H9 (cell line): Measurements from ENCODE around the gene ENG. TPM values are rescaled to one million over a fixed set of nuclear protein-coding genes. Genes with fewer than 3 reads are reported as not detected.

Experiments
- DNase-seq: peaks from one replicate; pipeline ENCODE4 v3.0.0-alpha.2; 2017
- H2AFZ ChIP-seq: one replicate; pipeline ENCODE4 v1.6.1; 2013; ENCODE audit warnings: mild to moderate bottlenecking, low read length, control low read depth, moderate library complexity
- H2AK5ac ChIP-seq: 2 replicates; pipeline ENCODE4 v1.6.1; 2013; ENCODE audit warnings: low read length, control low read depth, mixed read lengths; ENCODE audit not compliant: insufficient read length
- H2BK120ac ChIP-seq: one replicate; pipeline ENCODE4 v1.6.1; 2013; ENCODE audit warnings: low read depth, mild to moderate bottlenecking, low read length, control low read depth, inconsistent platforms; ENCODE audit not compliant: poor library complexity, severe bottlenecking
- H2BK12ac ChIP-seq: 2 replicates; pipeline ENCODE4 v1.6.1; 2013; ENCODE audit warnings: low read length, control low read depth, mixed read lengths, low read depth; ENCODE audit not compliant: insufficient read length
- H2BK15ac ChIP-seq: 2 replicates; pipeline ENCODE4 v1.6.1; 2013; ENCODE audit warnings: low read depth, low read length, control low read depth
- H2BK20ac ChIP-seq: one replicate; pipeline ENCODE4 v1.6.1; 2013; ENCODE audit warnings: low read depth, mild to moderate bottlenecking, low read length, control low read depth, inconsistent platforms; ENCODE audit not compliant: poor library complexity, severe bottlenecking
- H2BK5ac ChIP-seq: 2 replicates; pipeline ENCODE4 v1.6.1; 2013; ENCODE audit warnings: low read length, control low read depth, mixed read lengths; ENCODE audit not compliant: insufficient read length
- H3K14ac ChIP-seq: 2 replicates; pipeline ENCODE4 v1.6.1; 2013; ENCODE audit warnings: low read length, control low read depth; ENCODE audit not compliant: insufficient read depth
- H3K18ac ChIP-seq: 2 replicates; pipeline ENCODE4 v1.6.1; 2013; ENCODE audit warnings: low read depth, mild to moderate bottlenecking, mixed read lengths, low read length, control low read depth; ENCODE audit not compliant: insufficient read length
- H3K23ac ChIP-seq: 2 replicates; pipeline ENCODE4 v1.6.1; 2013; ENCODE audit warnings: low read length, control low read depth, mixed read lengths, low read depth; ENCODE audit not compliant: insufficient read length
- H3K23me2 ChIP-seq: 2 replicates; pipeline ENCODE4 v1.6.1; 2013; ENCODE audit warnings: low read depth, mild to moderate bottlenecking, mixed read lengths, low read length, control low read depth; ENCODE audit not compliant: insufficient read length, poor library complexity, severe bottlenecking
- H3K27ac ChIP-seq: 2 replicates; pipeline ENCODE4 v1.5.1; 2013; ENCODE audit warnings: low read length, control low read depth, mixed read lengths, low read depth; ENCODE audit not compliant: insufficient read length
- H3K27me3 ChIP-seq: 2 replicates; pipeline ENCODE4 v1.6.1; 2013; ENCODE audit warnings: low read length, control low read depth, inconsistent platforms; ENCODE audit not compliant: insufficient read depth
- H3K4ac ChIP-seq: 2 replicates; pipeline ENCODE4 v1.6.1; 2013; ENCODE audit warnings: low read depth, mild to moderate bottlenecking, control low read depth, inconsistent platforms, low read length, moderate library complexity
- H3K4me1 ChIP-seq: 2 replicates; pipeline ENCODE4 v1.6.1; 2013; ENCODE audit warnings: low read length, control low read depth, inconsistent platforms; ENCODE audit not compliant: insufficient read depth
- H3K4me2 ChIP-seq: 2 replicates; pipeline ENCODE4 v1.6.1; 2013; ENCODE audit warnings: low read length, control low read depth, mixed read lengths; ENCODE audit not compliant: insufficient read length, insufficient read depth
- H3K56ac ChIP-seq: 2 replicates; pipeline ENCODE4 v1.6.1; 2013; ENCODE audit warnings: low read depth, mild to moderate bottlenecking, mixed read lengths, low read length, control low read depth; ENCODE audit not compliant: insufficient read length
- H3K79me1 ChIP-seq: 2 replicates; pipeline ENCODE4 v1.6.1; 2013; ENCODE audit warnings: low read depth, mild to moderate bottlenecking, moderate library complexity, low read length, control low read depth, inconsistent platforms; ENCODE audit not compliant: insufficient read depth, poor library complexity, severe bottlenecking
- H3K79me2 ChIP-seq: 2 replicates; pipeline ENCODE4 v1.6.1; 2013; ENCODE audit warnings: low read length, control low read depth, inconsistent platforms; ENCODE audit not compliant: insufficient read depth
- H3K9ac ChIP-seq: 2 replicates; pipeline ENCODE4 v1.6.1; 2013; ENCODE audit warnings: low read length, control low read depth, mixed read lengths; ENCODE audit not compliant: insufficient read length; ENCODE audit errors: extremely low read depth
- H3K9me3 ChIP-seq: one replicate; pipeline ENCODE4 v1.6.1; 2013; ENCODE audit warnings: low read depth, low read length, inconsistent platforms; ENCODE audit not compliant: control insufficient read depth
- H3T11ph ChIP-seq: one replicate; pipeline ENCODE4 v1.6.1; 2013; ENCODE audit warnings: mild to moderate bottlenecking, low read length, control low read depth, inconsistent platforms
- H4K20me1 ChIP-seq: one replicate; pipeline ENCODE4 v1.6.1; 2013; ENCODE audit not compliant: control insufficient read depth, insufficient read length, insufficient read depth
- H4K5ac ChIP-seq: 2 replicates; pipeline ENCODE4 v1.6.1; 2013; ENCODE audit warnings: low read depth, mild to moderate bottlenecking, mixed read lengths, low read length, control low read depth; ENCODE audit not compliant: insufficient read length
- H4K8ac ChIP-seq: replicated peaks from 2 replicates; pipeline ENCODE4 v1.6.1; 2013; ENCODE audit warnings: low read length, control low read depth, mixed read lengths, low read depth; ENCODE audit not compliant: insufficient read length
- H4K91ac ChIP-seq: 2 replicates; pipeline ENCODE4 v1.6.1; 2013; ENCODE audit warnings: low read depth, mild to moderate bottlenecking, moderate library complexity, mixed read lengths, low read length, control low read depth; ENCODE audit not compliant: insufficient read length
- H3K27ac Mint-ChIP-seq, 3 experiments: 2 replicates in 2 of 3; 3 replicates in 1 of 3; pipeline ENCODE4 v1.8.0; 2020 to 2021; ENCODE audit warnings: mixed read lengths in 3 of 3, mild to moderate bottlenecking in 1 of 3, moderate library complexity in 1 of 3
- H3K27me3 Mint-ChIP-seq: 2 replicates; pipeline ENCODE4 v1.8.0; 2021; ENCODE audit warnings: low read depth, mild to moderate bottlenecking, moderate library complexity, mixed read lengths
- H3K36me3 Mint-ChIP-seq, 3 experiments: 2 replicates in 2 of 3; 3 replicates in 1 of 3; pipeline ENCODE4 v1.8.0; 2020 to 2021; ENCODE audit warnings: low read depth in 3 of 3, mixed read lengths in 3 of 3; ENCODE audit not compliant: insufficient read depth in 1 of 3
- H3K4me1 Mint-ChIP-seq, 2 experiments: 2 replicates each; pipeline ENCODE4 v1.8.0; 2020; ENCODE audit warnings: mixed read lengths in 2 of 2
- H3K4me3 Mint-ChIP-seq, 2 experiments: 2 replicates in 1 of 2; 3 replicates in 1 of 2; pipeline ENCODE4 v1.8.0; 2020 to 2021; ENCODE audit warnings: mild to moderate bottlenecking in 2 of 2, mixed read lengths in 2 of 2, moderate library complexity in 1 of 2
- H3K9me3 Mint-ChIP-seq, 2 experiments: 2 replicates in 1 of 2; 3 replicates in 1 of 2; pipeline ENCODE4 v1.8.0; 2020; ENCODE audit warnings: mild to moderate bottlenecking in 2 of 2, mixed read lengths in 2 of 2, moderate library complexity in 1 of 2
- CTCF ChIP-seq: fragments of 200-600 bp; sonication (generic); conservative IDR thresholded peaks from 3 replicates; pipeline ENCODE4 v1.8.0; 2021; ENCODE audit warnings: antibody characterized with exemption, mild to moderate bottlenecking
- WGBS: extraction: QIAGEN DNeasy Blood & Tissue Kit; methylation state at CpG from one replicate; pipeline ENCODE4 v1.1.7; 2013; ENCODE audit warnings: missing lambda C conversion rate, low lambda C conversion rate, mixed read lengths; ENCODE audit not compliant: insufficient read length; ENCODE audit errors: extremely low coverage; 5-methylcytosine and 5-hydroxymethylcytosine counted together
- total RNA-seq: library from RNA; stranded (reverse); gene quantifications from 2 replicates; pipeline ENCODE4 v1.2.1, GENCODE V29; 2021

Gene ENG
- total RNA-seq, 1 experiment from 2014 or later = 2.1 TPM

GRCh38 chr9:127862075-127863011 lies 7.9 kb upstream of the ENG start:
- no peak for DNase-seq
- no peak overlapping the region for H3K4me3 Mint-ChIP-seq
- H2BK120ac ChIP-seq = no peak overlapping the region
- no peaks in the 10 kb centered on the region for H3K27me3 ChIP-seq
- no peaks in the 10 kb centered on the region for H3K4me1 ChIP-seq
- no peak overlapping the region for H2AFZ ChIP-seq
- H3K23ac ChIP-seq = no peak overlapping the region
- no peak overlapping the region for H2AK5ac ChIP-seq
- no peak overlapping the region for H3K4ac ChIP-seq
- no peak overlapping the region for H3K18ac ChIP-seq
- no peak overlapping the region for H2BK12ac ChIP-seq
- H3K14ac ChIP-seq = no peak overlapping the region
- H3K23me2 ChIP-seq = peaks cover 3% of the 10 kb centered on the region
- no peak overlapping the region for H3K27ac ChIP-seq
- H2BK5ac ChIP-seq = no peak overlapping the region
- no CpG with 5 or more reads among the region's 29 CpGs for WGBS
- no peaks in the 10 kb centered on the region for H3K9me3 ChIP-seq
- no peaks in the 10 kb centered on the region for H4K20me1 ChIP-seq
- no peak for TF ChIP-seq CTCF
- H3K79me2 ChIP-seq = no peaks in the 10 kb centered on the region
- peaks cover 4 to 14% of the 10 kb centered on the region in 2 experiments for H3K4me1 Mint-ChIP-seq
- no peak overlapping the region for H3K9ac ChIP-seq
- H3K4me2 ChIP-seq = no peak overlapping the region
- peaks cover 0 to 2% (median 0%) of the 10 kb centered on the region in 3 experiments; a peak in 1 of 7 replicates for H3K36me3 Mint-ChIP-seq
- no peak overlapping the region for H3T11ph ChIP-seq
- H3K27ac Mint-ChIP-seq = no peak overlapping the region; a peak in 1 of 7 replicates
- no peaks in the 10 kb centered on the region for H3K9me3 Mint-ChIP-seq
- no peaks in the 10 kb centered on the region; the same call in none of the 2 replicates for H3K27me3 Mint-ChIP-seq
- H2BK20ac ChIP-seq = no peak overlapping the region
- no peak overlapping the region for H4K91ac ChIP-seq
- H2BK15ac ChIP-seq = no peak overlapping the region
- no peak overlapping the region for H4K5ac ChIP-seq
- H4K8ac ChIP-seq = no peak overlapping the region
- no peaks in the 10 kb centered on the region for H3K79me1 ChIP-seq
- H3K56ac ChIP-seq = no peak overlapping the region
